CD8-positive, alpha-beta memory T cell (primary cell): Measurements from ENCODE around the gene PRPF40B. TPM values are rescaled to one million over a fixed set of nuclear protein-coding genes. Genes with fewer than 3 reads are reported as not detected.

Experiments
- CTCF ChIA-PET: fragments of 350-600 bp; sonication (Branson Sonifier 250); formaldehyde crosslinking; loops from one replicate; lab custom pipeline; 2021; ENCODE audit warnings: antibody characterized with exemption; lab: Charles Lee
- POLR2A ChIA-PET: fragments of 350-600 bp; sonication (Branson Sonifier 250); formaldehyde crosslinking; loops from one replicate; lab custom pipeline; 2021; ENCODE audit warnings: antibody characterized with exemption; lab: Charles Lee
- DNase-seq, 5 donors: peaks; one replicate each; pipeline versions ENCODE4 v3.0.0 to v3.0.0-alpha.2; 2020 to 2022; ENCODE audit warnings: mixed read lengths in 1 of 5
- H3K27ac ChIP-seq: one replicate; pipeline ENCODE4 v1.7.0; 2013; ENCODE audit warnings: low read depth, mild to moderate bottlenecking, low read length, moderate library complexity
- H3K27me3 ChIP-seq: 2 replicates; pipeline ENCODE4 v1.7.0; 2013; ENCODE audit warnings: low read length, mild to moderate bottlenecking; ENCODE audit not compliant: insufficient read depth, poor library complexity, severe bottlenecking
- H3K36me3 ChIP-seq: 2 replicates; pipeline ENCODE4 v1.7.0; 2013; ENCODE audit warnings: mild to moderate bottlenecking, low read length, moderate library complexity; ENCODE audit not compliant: insufficient read depth
- H3K4me1 ChIP-seq: 2 replicates; pipeline ENCODE4 v1.7.0; 2013; ENCODE audit warnings: mild to moderate bottlenecking, low read length, moderate library complexity; ENCODE audit not compliant: insufficient read depth
- H3K4me3 ChIP-seq: 2 replicates; pipeline ENCODE4 v1.7.0; 2013; ENCODE audit warnings: mild to moderate bottlenecking, low read length
- H3K9me3 ChIP-seq: 2 replicates; pipeline ENCODE4 v1.7.0; 2013; ENCODE audit warnings: mild to moderate bottlenecking, low read length
- H3K27ac Mint-ChIP-seq, 8 donors: one replicate each; pipeline ENCODE4 v1.8.0; 2020 to 2021; ENCODE audit warnings: mixed read lengths in 8 of 8, mild to moderate bottlenecking in 6 of 8, inconsistent platforms in 3 of 8, moderate library complexity in 3 of 8
- H3K27me3 Mint-ChIP-seq, 2 donors: one replicate each; pipeline ENCODE4 v1.8.0; 2020 to 2021; ENCODE audit warnings: mixed read lengths in 2 of 2, mild to moderate bottlenecking in 1 of 2, moderate library complexity in 1 of 2
- H3K36me3 Mint-ChIP-seq, 3 donors: one replicate each; pipeline ENCODE4 v1.8.0; 2020 to 2021; ENCODE audit warnings: mixed read lengths in 3 of 3, inconsistent platforms in 1 of 3, mild to moderate bottlenecking in 1 of 3
- H3K4me1 Mint-ChIP-seq, 3 donors: one replicate each; pipeline ENCODE4 v1.8.0; 2020 to 2021; ENCODE audit warnings: mixed read lengths in 3 of 3, inconsistent platforms in 1 of 3, mild to moderate bottlenecking in 1 of 3
- H3K4me3 Mint-ChIP-seq, 7 donors: one replicate each; pipeline ENCODE4 v1.8.0; 2020 to 2021; ENCODE audit warnings: mixed read lengths in 7 of 7, mild to moderate bottlenecking in 6 of 7, moderate library complexity in 4 of 7, inconsistent platforms in 2 of 7
- H3K9me3 Mint-ChIP-seq, 5 donors: one replicate each; pipeline ENCODE4 v1.8.0; 2020 to 2022; ENCODE audit warnings: mixed read lengths in 5 of 5, mild to moderate bottlenecking in 3 of 5, moderate library complexity in 2 of 5, inconsistent platforms in 1 of 5
- polyA plus RNA-seq: library from polyadenylated mRNA; unstranded; fragments of 300-500 nt; fragmentation: Illumina TruSeq; gene quantifications from one replicate; pipeline ENCODE4 v1.2.3, GENCODE V29; 2021
- total RNA-seq, 2 experiments: library from RNA; stranded (reverse); gene quantifications; one replicate each; pipeline ENCODE4 v1.2.3, GENCODE V29; 2021

The PRPF40B gene
- total and polyA plus RNA-seq, 3 experiments from 2014 or later: 2.0 to 9.9 (median 9.0) TPM

DNA sequence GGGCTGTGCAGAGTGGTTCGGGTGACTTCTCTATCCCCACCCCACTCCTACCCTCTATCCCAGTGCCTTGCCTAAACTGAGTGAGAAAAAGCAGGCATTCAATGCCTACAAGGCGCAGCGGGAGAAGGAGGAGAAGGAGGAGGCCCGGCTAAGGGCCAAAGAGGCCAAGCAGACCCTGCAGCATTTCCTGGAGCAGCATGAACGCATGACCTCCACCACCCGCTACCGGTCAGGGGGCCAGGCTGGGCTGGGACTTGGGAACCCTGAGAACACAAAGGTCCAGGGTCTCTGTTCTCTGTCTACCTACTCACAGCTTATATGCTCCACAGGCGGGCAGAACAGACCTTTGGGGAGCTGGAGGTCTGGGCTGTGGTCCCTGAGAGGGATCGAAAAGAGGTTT, 11.7 kb downstream of the PRPF40B start:
- peaks cover 15 to 19% (median 18%) of the 10 kb centered on the region in 3 donors for H3K4me1 Mint-ChIP-seq
- POLR2A ChIA-PET: no interaction called here

DNA sequence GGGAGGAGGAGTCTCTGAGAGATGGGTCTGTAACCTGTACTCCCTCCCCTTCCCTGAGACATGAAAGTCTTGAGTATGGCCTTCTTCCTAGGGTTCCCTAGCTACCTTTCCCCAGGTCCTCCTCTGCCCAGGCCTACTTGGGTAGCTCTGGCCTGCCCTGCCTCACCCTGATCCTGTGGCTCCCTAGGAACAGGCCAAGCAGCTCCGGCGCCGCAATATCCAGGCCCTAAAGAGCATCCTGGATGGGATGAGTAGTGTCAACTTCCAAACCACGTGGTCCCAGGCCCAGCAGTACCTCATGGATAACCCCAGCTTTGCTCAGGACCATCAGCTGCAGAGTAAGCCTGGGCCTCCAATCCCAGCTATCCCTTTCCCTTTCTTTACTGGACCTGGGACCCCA, 12.3 kb downstream of the PRPF40B start:
- H3K4me1 ChIP-seq: peaks cover 13% of the 10 kb centered on the region
- H3K4me1 Mint-ChIP-seq: peaks cover 15 to 19% (median 18%) of the 10 kb centered on the region in 3 donors
- POLR2A ChIA-PET: interaction anchor here (0.6 kb wide), 1 partner anchor 12 kb away, joined by 3 read pairs; no protein-coding TSS in a partner anchor
- H3K4me3 Mint-ChIP-seq: no peak overlapping the region
- H3K4me3 ChIP-seq: no peak overlapping the region
- no peak overlapping the region for H3K27ac Mint-ChIP-seq
- CTCF ChIA-PET: interaction anchor here (0.8 to 6.0 kb wide), 7 partner anchors 9 to 79 kb away, joined by 3 to 61 read pairs (median 5); partner anchors contain the start of genes FMNL3 and PRPF40B
- no peaks in the 10 kb centered on the region for H3K9me3 ChIP-seq
- no peak for DNase-seq
- H3K36me3 Mint-ChIP-seq: peaks cover 0 to 3% (median 0%) of the 10 kb centered on the region in 3 donors
- no peak overlapping the region for H3K27ac ChIP-seq
- no peaks in the 10 kb centered on the region for H3K27me3 Mint-ChIP-seq
- no peaks in the 10 kb centered on the region for H3K27me3 ChIP-seq
- H3K9me3 Mint-ChIP-seq: no peaks in the 10 kb centered on the region
- H3K36me3 ChIP-seq: no peaks in the 10 kb centered on the region

More for the DNA sequence above, 11.7 kb downstream of the PRPF40B start:
- H3K4me1 ChIP-seq: peaks cover 13% of the 10 kb centered on the region
- no peak overlapping the region for H3K27ac ChIP-seq
- Mint-ChIP-seq H3K36me3 (peaks cover 0 to 2% (median 0%) of the 10 kb centered on the region in 3 donors), H3K4me3 (no peak overlapping the region), H3K27ac (peak overlapping the region in 1 of 8 donors; percentile 91), H3K9me3 (no peaks in the 10 kb centered on the region), H3K27me3 (no peaks in the 10 kb centered on the region)
- H3K4me3 ChIP-seq: no peak overlapping the region
- no peaks in the 10 kb centered on the region for H3K36me3 ChIP-seq
- DNase-seq: no peak
- no peaks in the 10 kb centered on the region for H3K9me3 ChIP-seq
- H3K27me3 ChIP-seq: no peaks in the 10 kb centered on the region
- CTCF ChIA-PET: interaction anchor here (5.6 to 6.0 kb wide), 2 partner anchors 12 to 72 kb away, joined by 42 to 61 read pairs; partner anchors contain the start of genes FMNL3 and PRPF40B

DNA sequence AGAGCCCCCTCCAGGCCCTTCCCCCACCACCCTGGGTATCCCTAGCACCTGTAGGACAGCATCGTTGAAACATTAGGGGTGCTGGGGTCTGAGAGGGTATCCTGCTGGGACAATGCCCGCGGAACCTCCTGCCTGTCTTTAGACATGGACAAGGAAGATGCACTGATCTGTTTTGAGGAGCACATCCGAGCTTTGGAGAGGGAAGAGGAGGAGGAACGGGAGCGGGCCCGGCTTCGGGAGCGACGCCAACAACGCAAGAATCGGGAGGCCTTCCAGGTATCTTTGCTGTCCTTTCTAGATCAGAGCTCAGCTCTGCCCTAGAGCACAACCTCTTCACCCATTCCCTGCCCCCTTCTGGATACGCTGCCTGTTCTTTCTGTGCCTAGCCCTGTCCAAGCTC, 13.2 kb downstream of the PRPF40B start:
- CTCF ChIA-PET: interaction anchor here (0.9 to 6.0 kb wide), 15 partner anchors 9 to 145 kb away, joined by 3 to 61 read pairs (median 5); partner anchors contain the start of genes FMNL3, PRPF40B and TMBIM6

DNA sequence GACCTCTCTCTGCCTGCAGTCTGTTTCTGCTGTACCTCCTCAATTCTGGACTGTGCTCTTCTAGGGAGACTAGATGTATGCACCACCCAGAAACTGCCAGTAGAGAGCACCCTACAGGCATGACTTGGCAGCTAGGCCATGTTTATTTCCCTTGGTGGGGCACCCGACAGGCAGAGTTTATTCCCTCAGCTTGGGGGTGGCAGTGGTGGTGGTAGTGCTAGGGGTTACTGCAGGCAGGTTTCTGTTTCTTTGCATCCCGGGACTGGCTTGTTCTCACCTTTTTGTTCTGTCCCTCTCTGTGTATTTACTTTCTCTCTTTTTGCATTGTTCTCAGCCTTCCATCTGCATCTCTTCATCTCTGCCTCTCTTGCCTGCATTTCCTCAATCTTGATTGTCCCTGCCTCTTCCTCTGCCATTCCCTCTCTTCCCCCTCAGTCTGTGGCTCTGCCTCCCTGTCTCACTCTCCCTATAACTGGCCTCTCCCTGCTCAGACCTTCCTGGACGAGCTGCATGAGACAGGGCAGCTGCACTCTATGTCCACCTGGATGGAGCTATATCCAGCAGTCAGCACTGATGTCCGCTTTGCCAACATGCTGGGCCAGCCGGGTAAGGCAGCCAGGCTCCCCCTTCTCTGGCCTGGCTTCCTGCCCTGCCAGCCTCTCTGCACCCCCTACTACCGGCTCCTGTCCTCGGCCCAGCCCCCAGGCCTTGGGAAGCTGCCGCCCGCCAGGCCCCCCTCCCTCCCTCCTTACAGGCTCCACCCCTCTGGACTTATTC, 13.8 kb downstream of the PRPF40B start:
- peak; percentile 28 to 74 (median 35) for DNase-seq
- ChIA-PET CTCF (interaction anchor here (0.9 to 6.0 kb wide), 17 partner anchors 9 to 144 kb away, joined by 3 to 61 read pairs (median 4); partner anchors contain the start of genes FMNL3, PRPF40B and TMBIM6), POLR2A (interaction anchor here (1.0 to 1.3 kb wide), 2 partner anchors 14 to 104 kb away, joined by 4 to 5 read pairs; partner anchors contain the start of genes PRPF40B and TMBIM6)
- H3K27me3 ChIP-seq: no peaks in the 10 kb centered on the region
- no peak overlapping the region for H3K27ac ChIP-seq
- no peaks in the 10 kb centered on the region for H3K9me3 ChIP-seq
- H3K4me3 ChIP-seq: no peak overlapping the region
- H3K4me3 Mint-ChIP-seq: no peak overlapping the region
- peaks cover 13% of the 10 kb centered on the region for H3K4me1 ChIP-seq
- no peaks in the 10 kb centered on the region for H3K27me3 Mint-ChIP-seq
- no peaks in the 10 kb centered on the region for H3K36me3 ChIP-seq
- H3K4me1 Mint-ChIP-seq: peaks cover 15 to 19% (median 18%) of the 10 kb centered on the region in 3 donors
- peaks cover 0 to 1% (median 0%) of the 10 kb centered on the region in 3 donors for H3K36me3 Mint-ChIP-seq
- H3K27ac Mint-ChIP-seq: peak overlapping the region in 5 of 8 donors; percentile 0 to 81 (median 51)
- no peaks in the 10 kb centered on the region for H3K9me3 Mint-ChIP-seq

More for the DNA sequence above, 13.2 kb downstream of the PRPF40B start:
- Mint-ChIP-seq H3K36me3 (peaks cover 0 to 3% (median 0%) of the 10 kb centered on the region in 3 donors), H3K9me3 (no peaks in the 10 kb centered on the region), H3K27me3 (no peaks in the 10 kb centered on the region), H3K27ac (peak overlapping the region in 5 of 8 donors; percentile 0 to 94 (median 51)), H3K4me1 (peaks cover 15 to 19% (median 18%) of the 10 kb centered on the region in 3 donors), H3K4me3 (no peak overlapping the region)
- DNase-seq: no peak
- Histone ChIP-seq H3K9me3 (no peaks in the 10 kb centered on the region), H3K27ac (no peak overlapping the region), H3K27me3 (no peaks in the 10 kb centered on the region), H3K4me3 (no peak overlapping the region), H3K36me3 (no peaks in the 10 kb centered on the region), H3K4me1 (peaks cover 13% of the 10 kb centered on the region)
- POLR2A ChIA-PET: interaction anchor here (1.0 to 1.3 kb wide), 2 partner anchors 14 to 105 kb away, joined by 4 to 5 read pairs; partner anchors contain the start of genes PRPF40B and TMBIM6

DNA sequence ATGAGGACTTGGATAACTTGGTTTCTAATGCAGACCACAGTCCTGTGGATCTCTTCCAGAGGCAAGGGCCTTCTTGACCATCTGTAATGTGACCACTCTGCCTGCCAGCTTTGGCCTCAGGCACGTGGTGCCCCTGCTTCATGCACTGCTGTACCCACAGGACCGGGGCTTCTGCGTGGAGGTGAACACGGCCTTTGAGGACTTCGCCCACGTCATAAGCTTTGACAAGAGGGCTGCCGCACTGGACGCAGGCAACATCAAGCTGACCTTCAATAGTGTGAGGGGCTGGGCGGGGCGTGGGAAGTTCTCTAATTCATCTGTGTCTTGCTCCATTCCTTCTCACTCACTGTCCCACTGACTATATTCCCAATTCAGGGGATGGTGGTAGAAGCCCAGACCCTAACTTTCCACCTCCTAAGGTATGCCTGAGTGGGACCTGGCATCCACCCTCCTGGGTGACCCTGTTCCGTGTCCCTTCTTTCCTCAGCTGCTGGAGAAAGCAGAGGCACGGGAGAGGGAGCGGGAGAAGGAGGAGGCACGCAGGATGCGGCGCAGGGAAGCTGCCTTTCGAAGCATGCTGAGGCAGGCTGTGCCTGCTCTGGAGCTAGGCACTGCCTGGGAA, 18.5 kb downstream of the PRPF40B start:
- H3K27ac Mint-ChIP-seq: peak overlapping the region in 2 of 8 donors; percentile 29
- POLR2A ChIA-PET: interaction anchor here (0.6 to 2.0 kb wide), 3 partner anchors 19 to 66 kb away, joined by 3 to 7 read pairs (median 5); partner anchors contain the start of gene PRPF40B

DNA sequence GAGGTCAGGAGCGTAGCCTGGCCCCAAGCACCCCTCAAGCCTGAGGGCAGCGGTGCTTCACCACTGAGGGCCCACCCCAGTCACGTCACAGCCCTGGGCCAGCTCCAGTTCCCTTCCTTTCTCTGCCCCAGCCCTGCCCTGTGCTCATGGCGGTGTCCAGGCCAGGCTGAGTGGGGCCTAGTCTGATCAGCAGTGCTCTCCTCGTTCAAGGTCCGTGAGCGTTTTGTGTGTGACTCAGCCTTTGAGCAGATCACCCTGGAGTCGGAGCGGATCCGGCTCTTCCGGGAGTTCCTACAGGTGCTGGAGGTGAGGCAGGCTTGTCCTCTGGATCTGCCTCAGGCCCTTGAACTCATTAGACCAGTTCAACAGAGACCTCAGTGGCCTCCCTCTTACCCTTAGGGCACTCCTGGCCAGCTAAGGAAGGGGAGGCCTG, 19.0 kb downstream of the PRPF40B start:
- ChIA-PET POLR2A (interaction anchor here (0.6 to 2.0 kb wide), 2 partner anchors 19 to 22 kb away, joined by 5 to 7 read pairs; partner anchors contain the start of gene PRPF40B), CTCF (interaction anchor here (0.9 to 10.3 kb wide), 6 partner anchors 10 to 99 kb away, joined by 3 to 248 read pairs (median 14); partner anchors contain the start of genes FMNL3, PRPF40B and TMBIM6)
- H3K27ac Mint-ChIP-seq: peak overlapping the region in 1 of 8 donors; percentile 6
- no peak overlapping the region for H3K4me3 Mint-ChIP-seq
- Histone ChIP-seq H3K9me3 (no peaks in the 10 kb centered on the region), H3K4me3 (no peak overlapping the region), H3K4me1 (peaks cover 17% of the 10 kb centered on the region), H3K27me3 (no peaks in the 10 kb centered on the region), H3K27ac (no peak overlapping the region), H3K36me3 (no peaks in the 10 kb centered on the region)
- peak in 1 of 5 donors; percentile 16 for DNase-seq
- H3K27me3 Mint-ChIP-seq: no peaks in the 10 kb centered on the region
- peaks cover 0 to 39% (median 0%) of the 10 kb centered on the region in 3 donors for H3K36me3 Mint-ChIP-seq
- no peaks in the 10 kb centered on the region for H3K9me3 Mint-ChIP-seq
- peaks cover 14 to 24% (median 19%) of the 10 kb centered on the region in 3 donors for H3K4me1 Mint-ChIP-seq

More for the DNA sequence above, 18.5 kb downstream of the PRPF40B start:
- DNase-seq: peak in 1 of 5 donors; percentile 41
- CTCF ChIA-PET: interaction anchor here (0.9 to 10.3 kb wide), 7 partner anchors 9 to 100 kb away, joined by 3 to 248 read pairs (median 6); partner anchors contain the start of genes FMNL3, PRPF40B and TMBIM6
- Histone ChIP-seq H3K27me3 (no peaks in the 10 kb centered on the region), H3K4me3 (no peak overlapping the region), H3K4me1 (peaks cover 22% of the 10 kb centered on the region), H3K27ac (no peak overlapping the region), H3K9me3 (no peaks in the 10 kb centered on the region), H3K36me3 (no peaks in the 10 kb centered on the region)
- Mint-ChIP-seq H3K27me3 (no peaks in the 10 kb centered on the region), H3K36me3 (peaks cover 0 to 33% (median 0%) of the 10 kb centered on the region in 3 donors), H3K4me1 (peaks cover 18 to 29% (median 24%) of the 10 kb centered on the region in 3 donors), H3K4me3 (no peak overlapping the region), H3K9me3 (no peaks in the 10 kb centered on the region)

DNA sequence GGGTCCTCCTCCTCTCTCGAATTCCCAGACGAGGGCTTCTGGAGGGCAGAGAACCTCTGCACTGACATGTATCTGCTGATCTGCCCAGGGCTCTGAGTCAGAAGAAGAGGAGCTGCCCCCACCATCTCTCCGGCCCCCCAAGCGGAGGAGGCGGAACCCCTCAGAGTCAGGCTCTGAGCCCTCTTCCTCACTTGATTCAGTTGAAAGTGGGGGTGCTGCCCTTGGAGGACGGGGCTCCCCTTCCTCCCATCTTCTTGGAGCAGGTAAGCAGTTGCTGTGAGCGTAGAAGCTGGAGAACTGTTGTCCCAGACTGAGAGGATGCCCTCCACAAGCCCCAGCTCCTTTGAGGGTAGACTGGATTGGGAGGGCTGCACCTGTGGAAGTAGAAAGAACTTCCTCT, 19.8 kb downstream of the PRPF40B start:
- no peak overlapping the region for H3K27ac ChIP-seq
- Mint-ChIP-seq H3K9me3 (no peaks in the 10 kb centered on the region), H3K4me3 (no peak overlapping the region), H3K4me1 (peaks cover 14 to 23% (median 19%) of the 10 kb centered on the region in 3 donors), H3K36me3 (peaks cover 0 to 45% (median 3%) of the 10 kb centered on the region in 3 donors), H3K27me3 (no peaks in the 10 kb centered on the region), H3K27ac (peak overlapping the region in 1 of 8 donors; percentile 71)
- H3K9me3 ChIP-seq: no peaks in the 10 kb centered on the region
- DNase-seq: peak in 1 of 5 donors; percentile 5
- H3K4me3 ChIP-seq: no peak overlapping the region
- H3K4me1 ChIP-seq: peaks cover 17% of the 10 kb centered on the region
- POLR2A ChIA-PET: interaction anchor here (2.6 kb wide), 1 partner anchor 63 kb away, joined by 15 read pairs; the partner anchor contains the start of gene FMNL3
- H3K36me3 ChIP-seq: no peaks in the 10 kb centered on the region
- CTCF ChIA-PET: interaction anchor here (0.9 to 10.3 kb wide), 11 partner anchors 11 to 98 kb away, joined by 3 to 248 read pairs (median 13); partner anchors contain the start of genes FMNL3, PRPF40B and TMBIM6
- H3K27me3 ChIP-seq: no peaks in the 10 kb centered on the region
